ENCODE results near the gene FYN.

FYN gene

GRCh38 chr6:111721753-111722154, 151.5 kb downstream of the FYN start:
- no peak for DNase-seq

GRCh38 chr6:111720931-111721496, 152.2 kb downstream of the FYN start:
- DNase-seq = no peak

GRCh38 chr6:111718990-111719389, 154.3 kb downstream of the FYN start:
- no peak for DNase-seq

- DNase-seq = no peak
Observed at GRCh38 chr6:111718326-111718725, 154.9 kb downstream of the FYN start.

- DNase-seq = no peak
Observed at GRCh38 chr6:111717621-111718020, 155.6 kb downstream of the FYN start.

DNA sequence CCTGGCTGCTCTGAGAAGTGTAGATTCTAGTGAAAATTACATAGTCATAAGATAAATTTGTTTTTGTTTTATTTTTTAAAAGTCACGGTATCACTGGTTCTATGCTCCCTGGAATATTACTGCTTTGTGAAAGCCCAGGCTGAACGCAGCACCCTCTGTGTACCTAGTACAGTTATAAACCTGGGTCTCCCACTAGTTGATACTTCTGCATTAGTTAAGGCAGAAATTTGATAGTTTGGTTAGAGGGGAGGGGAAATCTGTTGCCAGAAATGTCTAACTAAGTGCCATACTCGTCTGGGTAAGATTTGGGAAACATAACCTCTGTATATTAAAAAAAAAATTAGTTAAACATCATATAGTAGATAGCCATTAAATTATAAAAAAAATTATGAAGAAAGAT, 156.9 kb downstream of the FYN start:
- no peak for DNase-seq

GRCh38 chr6:111715321-111715720, 157.9 kb downstream of the FYN start:
- DNase-seq = no peak

GRCh38 chr6:111714416-111715270, 158.6 kb downstream of the FYN start:
- DNase-seq = no peak

- no peak for DNase-seq
Observed at GRCh38 chr6:111713811-111714210, 159.4 kb downstream of the FYN start.

DNA sequence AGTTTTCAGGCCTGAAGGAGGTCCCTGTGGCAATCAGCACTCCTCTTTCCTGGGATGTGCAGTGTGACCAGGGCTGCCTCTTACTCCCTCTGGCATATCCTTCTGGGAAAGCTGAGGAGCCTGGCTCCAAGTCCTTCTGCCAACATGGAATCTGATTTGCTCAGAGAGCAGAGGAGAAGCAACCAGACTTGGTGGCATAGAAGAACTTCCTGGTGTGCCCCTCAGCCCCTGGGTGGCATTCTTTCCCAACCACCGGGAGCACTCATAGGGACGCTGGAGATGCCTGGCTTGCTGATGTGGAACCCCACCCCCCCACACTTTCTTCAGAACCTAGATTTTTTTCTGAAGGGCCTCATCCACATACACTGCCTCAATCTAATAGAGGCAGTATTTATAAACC, 160.0 kb downstream of the FYN start:
- DNase-seq = no peak

GRCh38 chr6:111711984-111712752, 161.1 kb downstream of the FYN start:
- DNase-seq = no peak

GRCh38 chr6:111711476-111711875, 161.8 kb downstream of the FYN start:
- DNase-seq = no peak

DNA sequence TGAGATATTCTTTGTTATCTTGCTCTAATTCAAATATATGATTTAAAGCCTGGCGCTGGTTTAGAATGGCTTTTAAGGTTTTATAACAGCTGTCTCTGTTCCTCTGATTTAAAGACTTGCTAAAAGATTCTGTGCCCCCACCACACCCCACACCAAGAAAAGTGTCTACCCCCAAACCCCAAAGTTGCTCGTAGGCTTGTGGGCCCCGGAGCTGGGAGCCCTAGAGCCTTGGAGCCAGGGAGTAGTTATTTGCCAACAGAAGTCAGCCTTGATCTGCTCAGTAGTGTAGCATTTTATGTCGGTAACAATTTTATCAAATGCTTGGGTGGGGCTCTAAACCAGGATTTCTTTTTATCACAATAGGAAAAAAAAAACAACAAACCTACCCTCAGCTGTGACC, 162.3 kb downstream of the FYN start:
- no peak for DNase-seq

- no peak for DNase-seq
Observed at GRCh38 chr6:111710439-111710838, 162.8 kb downstream of the FYN start.

GRCh38 chr6:111709615-111710398, 163.4 kb downstream of the FYN start:
- peak; percentile 39 for DNase-seq

GRCh38 chr6:111709201-111709600, 164.1 kb downstream of the FYN start:
- no peak for DNase-seq

GRCh38 chr6:111707773-111708172, 165.5 kb downstream of the FYN start:
- no peak for DNase-seq

- no peak for DNase-seq
Observed at GRCh38 chr6:111706841-111707391, 166.3 kb downstream of the FYN start.

GRCh38 chr6:111703723-111704122, 169.5 kb downstream of the FYN start:
- no peak for DNase-seq

GRCh38 chr6:111702268-111702667, 171.0 kb downstream of the FYN start:
- DNase-seq = no peak

GRCh38 chr6:111701146-111701545, 172.1 kb downstream of the FYN start:
- no peak for DNase-seq

DNA sequence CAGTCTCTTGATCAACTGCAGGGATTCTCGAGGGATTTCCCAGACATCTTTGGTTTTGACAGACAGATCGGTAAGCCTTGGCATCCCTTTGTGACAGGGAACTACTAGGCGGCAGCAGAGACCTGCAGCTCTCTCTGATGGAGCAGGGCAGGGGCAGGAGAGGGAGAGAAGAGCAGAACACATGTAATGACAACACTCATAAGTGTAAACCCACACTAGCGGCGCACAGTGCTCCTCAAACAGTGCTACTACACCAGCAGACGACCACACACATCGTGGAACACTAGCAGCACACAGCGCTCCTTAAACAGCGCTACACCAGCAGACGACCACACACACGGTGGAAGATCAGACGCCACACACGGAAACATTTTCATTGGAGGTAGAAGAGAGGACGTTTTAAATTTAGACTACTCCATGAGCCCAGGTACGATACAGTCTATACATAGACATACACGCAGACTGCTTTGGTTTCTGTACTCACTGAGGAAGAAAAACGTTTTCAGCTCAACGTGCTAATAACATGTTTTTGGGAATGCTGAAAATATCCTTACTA, 173.0 kb downstream of the FYN start:
- no peak for DNase-seq
